Transverse colon (tissue), 4 donors: ENCODE measurements around the gene ELMO3. TPM values are rescaled to one million over a fixed set of nuclear protein-coding genes. Genes with fewer than 3 reads are reported as not detected.

Experiments used
- DNase-seq: peaks from one replicate; pipeline ENCODE4 v3.0.0-alpha.2; 2019
- H3K27ac ChIP-seq, 4 donors: fragments of 200-600 bp; sonication (generic); 2 replicates each; pipeline ENCODE4 v1.5.1; 2016 to 2018; ENCODE audit warnings: inconsistent platforms in 4 of 4
- H3K27me3 ChIP-seq: fragments of 200-600 bp; sonication (generic); 2 replicates; pipeline ENCODE4 v1.5.1; 2017; ENCODE audit warnings: inconsistent platforms
- H3K36me3 ChIP-seq, 4 donors: fragments of 200-600 bp; sonication (generic); 2 replicates each; pipeline ENCODE4 v1.5.1; 2017 to 2019; ENCODE audit warnings: inconsistent platforms in 4 of 4
- H3K4me1 ChIP-seq, 4 donors: fragments of 200-600 bp; sonication (generic); 2 replicates each; pipeline ENCODE4 v1.5.1; 2017 to 2020; ENCODE audit warnings: inconsistent platforms in 4 of 4
- H3K4me3 ChIP-seq, 4 donors: fragments of 200-600 bp; sonication (generic); 1 replicate in 1 of 4; 2 replicates in 3 of 4; pipeline versions ENCODE4 v1.5.1 to v1.6.1; 2017 to 2019; ENCODE audit warnings: inconsistent platforms in 4 of 4
- H3K9me3 ChIP-seq, 2 donors: fragments of 200-600 bp; sonication (generic); 2 replicates each; pipeline ENCODE4 v1.5.1; 2017 to 2019; ENCODE audit warnings: inconsistent platforms in 2 of 2
- CTCF ChIP-seq, 5 experiments: fragments of 200-600 bp in 3 of 5; fragments of 450-650 bp in 2 of 5; sonication (generic) in 3 of 5; IDR thresholded peaks; 1 replicate in 2 of 5; 2 replicates in 3 of 5; pipeline ENCODE4 v1.5.1; 2016 to 2017; ENCODE audit warnings: antibody characterized with exemption in 5 of 5, inconsistent platforms in 3 of 5, mild to moderate bottlenecking in 2 of 5, moderate library complexity in 1 of 5
- EP300 ChIP-seq: sonication (generic); formaldehyde crosslinking; IDR thresholded peaks from one replicate; pipeline ENCODE4 v1.6.1; 2017; ENCODE audit warnings: antibody characterized with exemption, low read depth
- POLR2A ChIP-seq: fragments of 450-650 bp; IDR thresholded peaks from one replicate; pipeline ENCODE4 v1.6.1; 2016; ENCODE audit warnings: antibody characterized with exemption, mild to moderate bottlenecking, moderate library complexity
- POLR2AphosphoS5 ChIP-seq, 3 donors: sonication (generic); formaldehyde crosslinking; IDR thresholded peaks; one replicate each; pipeline ENCODE4 v1.6.1; 2016; ENCODE audit warnings: antibody characterized with exemption in 3 of 3
- WGBS, 2 donors: methylation state at CpG; one replicate each; pipeline ENCODE4 v1.1.5; 2018; ENCODE audit warnings: low coverage in 1 of 2; 5-methylcytosine and 5-hydroxymethylcytosine counted together
- in situ Hi-C, 4 donors: fragments of 200-750 bp; cut with MboI; loops; one replicate each; pipeline versions ENCODE4 v1.15.0 to v1.15.1; 2017; ENCODE audit warnings: low sequenced_read_pairs in 3 of 4, low pct_ligation_motif_present in 1 of 4, low pct_unique_long_range_greater_than_20kb in 1 of 4
- intact Hi-C: fragments of 100-400 bp; cut with DNase I; formaldehyde crosslinking; loops from one replicate; pipeline ENCODE4 v1.15.1; 2023; ENCODE audit warnings: low total_unique reads
- total RNA-seq, 4 donors: library from RNA; depleted of rRNA; stranded (reverse); fragments of >200 nt; gene quantifications; one replicate each; pipeline ENCODE4 v1.1.0, GENCODE V29; 2016

The ELMO3 gene
- total RNA-seq, 4 donors from 2014 or later, result 61.0 to 91.5 (median 77.7) TPM

GRCh38 chr16:67200491-67200890, 1.6 kb downstream of the ELMO3 start:
- no peaks in the 10 kb centered on the region for H3K9me3 ChIP-seq
- DNase-seq, result no peak
- TF ChIP-seq POLR2AphosphoS5 (IDR thresholded peaks at IDR 0.05) (no peak), POLR2A (no peak), EP300 (no peak), CTCF (IDR thresholded peaks at IDR 0.05) (no peak)
- no peaks in the 10 kb centered on the region for H3K27me3 ChIP-seq
- H3K4me1 ChIP-seq, result peaks cover 0 to 19% (median 18%) of the 10 kb centered on the region in 4 donors
- in situ Hi-C loops (no loop called here), intact Hi-C loops (no loop called here)
- WGBS, 2 donors, result 90% methylated on average over 6 of the region's 8 CpGs; no CpG with 5 or more reads in 1 of the 2 donors
- peaks cover 0 to 41% (median 6%) of the 10 kb centered on the region in 4 donors for H3K36me3 ChIP-seq
- H3K4me3 ChIP-seq, result peak overlapping the region in 1 of 4 donors; percentile 54
- peak overlapping the region in 1 of 4 donors; percentile 93 for H3K27ac ChIP-seq

GRCh38 chr16:67201411-67202345, 2.7 kb downstream of the ELMO3 start:
- 92% methylated on average over 33 of the region's 40 CpGs; no CpG with 5 or more reads in 1 of the 2 donors for WGBS, 2 donors
- intact Hi-C loops (no loop called here), in situ Hi-C loops (no loop called here)
- TF ChIP-seq CTCF (IDR thresholded peaks at IDR 0.05), result no peak
- TF ChIP-seq EP300, result no peak
- TF ChIP-seq POLR2AphosphoS5 (IDR thresholded peaks at IDR 0.05), result no peak
- TF ChIP-seq POLR2A, result no peak
- Histone ChIP-seq H3K27me3 (no peaks in the 10 kb centered on the region), H3K27ac (no peak overlapping the region), H3K4me3 (no peak overlapping the region), H3K36me3 (peaks cover 0 to 30% (median under 1%) of the 10 kb centered on the region in 4 donors), H3K4me1 (peaks cover 0 to 19% (median 18%) of the 10 kb centered on the region in 4 donors), H3K9me3 (no peaks in the 10 kb centered on the region)
- DNase-seq, result no peak

- intact Hi-C loops, result no loop called here
Observed at GRCh38 chr16:67202426-67202825, 3.5 kb downstream of the ELMO3 start.

More at GRCh38 chr16:67202426-67202825, 3.5 kb downstream of the ELMO3 start:
- Histone ChIP-seq H3K9me3 (no peaks in the 10 kb centered on the region), H3K27ac (no peak overlapping the region), H3K4me3 (no peak overlapping the region), H3K36me3 (peaks cover 0 to 22% (median 0%) of the 10 kb centered on the region in 4 donors), H3K27me3 (no peaks in the 10 kb centered on the region), H3K4me1 (peaks cover 0 to 19% (median 17%) of the 10 kb centered on the region in 4 donors)
- in situ Hi-C loops, result no loop called here
- no peak for TF ChIP-seq POLR2AphosphoS5 (IDR thresholded peaks at IDR 0.05)
- TF ChIP-seq POLR2A, result no peak
- no peak for TF ChIP-seq CTCF (IDR thresholded peaks at IDR 0.05)
- no peak for TF ChIP-seq EP300
- no peak for DNase-seq
- WGBS, 2 donors, result 89% methylated on average over 7 of the region's 12 CpGs; no CpG with 5 or more reads in 1 of the 2 donors
